GM12891 (cell line): ENCODE data around the gene GLCCI1.

Source experiments
- POLR2A ChIP-seq: IDR thresholded peaks from 2 replicates; pipeline ENCODE4 v1.6.1; 2011; ENCODE audit warnings: low read depth, low read length, control low read depth
- POLR2AphosphoS5 ChIP-seq: IDR thresholded peaks from 2 replicates; pipeline ENCODE4 v1.6.1; 2011; ENCODE audit warnings: low read depth, low read length, control low read depth

DNA sequence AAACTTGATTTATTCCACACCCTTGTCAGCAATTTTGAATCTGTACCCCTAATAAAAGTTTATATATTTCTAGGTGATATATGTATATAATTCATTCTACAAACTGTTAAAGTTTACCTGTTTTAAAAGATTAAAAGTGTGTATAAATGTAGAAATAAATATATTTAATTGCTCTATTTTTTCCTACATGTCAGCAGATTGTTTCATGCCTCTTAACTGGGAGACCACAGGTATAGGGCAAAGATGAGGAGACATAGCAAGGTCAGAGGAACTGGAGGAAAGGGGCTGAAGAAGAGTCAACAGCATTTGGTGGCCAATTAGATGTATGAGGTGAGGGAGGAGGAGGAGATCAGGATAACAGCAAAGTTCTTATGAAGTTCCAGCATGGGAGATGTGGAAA is 109.8 kb downstream of the GLCCI1 start:
- TF ChIP-seq POLR2AphosphoS5 (no peak), POLR2A (no peak)
